Heart left ventricle (tissue), 13 donors: ENCODE data around the gene CMA1.

Experiments used
- POLR2A ChIP-seq, 2 donors: fragments of 450-650 bp; IDR thresholded peaks; one replicate each; pipeline ENCODE4 v1.6.1; 2017; ENCODE audit warnings: antibody characterized with exemption in 2 of 2, mild to moderate bottlenecking in 2 of 2, moderate library complexity in 2 of 2
- TF ChIP-seq, protein P1 (sequence below), 12 donors: fragments of 200-600 bp; sonication (generic) in 4 of 12; IDR thresholded peaks; one replicate each; pipeline versions ENCODE4 v1.5.0 to v1.8.0; 2018 to 2022; ENCODE audit warnings: antibody characterized with exemption in 12 of 12, mild to moderate bottlenecking in 5 of 12
- donor health status: ischemic (EF 13 %, LVEDD 7.1; RV severe dilation, severe dysfunction).
- donor health status: DM: no; HTN: yes; CAD: no.
- donor health status: DM: no; HTN: no; CAD: no.
- donor health status: ischemic (EF 25% LVEDD 6.9; RV normal size, moderate dysfunction).
- donor health status: ischemic (EF 25% LVEDD 5.7; RV mildly dilated, moderate dysfunction).
- donor health status: ischemic (EF 35%, LVEDD 5.7; RV mildly dilated, moderate dysfunction).
- donor health status: nonischemic (EF 11% LVEDD 7.7; RV severe dilation, severe dysfunction).
- donor health status: DM: yes; HTN: yes; CAD: no.
- donor health status: PGD.
- donor health status: ischemic (EF 29% LVEDD 5.4; RV normal size, mild dysfunction).
- donor health status: nonischemic (EF 23%, LVEDD 6.1; RV moderate dilation, normal function).

DNA sequence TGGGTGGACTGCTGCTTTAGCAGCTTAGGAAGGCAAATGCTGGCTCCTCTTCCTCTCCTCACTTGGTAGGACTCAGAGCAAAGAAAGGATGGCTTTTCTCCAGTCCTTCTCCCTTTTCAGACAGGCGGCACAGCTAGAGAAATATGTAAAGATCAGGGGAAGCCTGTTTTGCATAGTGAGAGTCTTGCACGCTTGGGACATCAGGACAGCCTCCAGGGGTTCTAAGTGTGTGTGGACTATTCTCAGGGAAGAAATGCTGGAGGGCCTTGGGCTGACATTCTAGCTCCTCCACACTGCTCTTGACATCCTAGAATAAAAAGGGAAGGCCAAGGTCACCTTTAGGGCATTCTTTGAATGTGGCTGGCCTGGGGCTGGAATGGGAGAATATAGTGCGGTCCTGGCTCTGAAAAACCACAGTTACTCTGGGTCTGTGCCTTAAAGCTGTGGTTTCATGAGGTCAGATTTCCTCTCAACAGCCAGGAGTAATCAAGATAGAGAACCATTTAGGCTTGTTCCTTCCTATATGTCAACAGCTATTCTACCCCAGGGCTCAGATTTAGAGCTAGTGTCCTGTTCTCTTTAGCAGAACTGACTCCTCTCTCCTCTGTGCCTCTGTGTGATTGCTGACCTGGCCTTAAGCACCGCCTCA is 24.3 kb downstream of the CMA1 start:
- no peak for TF ChIP-seq POLR2A (IDR thresholded peaks at IDR 0.05)
- TF ChIP-seq, protein P1, sequence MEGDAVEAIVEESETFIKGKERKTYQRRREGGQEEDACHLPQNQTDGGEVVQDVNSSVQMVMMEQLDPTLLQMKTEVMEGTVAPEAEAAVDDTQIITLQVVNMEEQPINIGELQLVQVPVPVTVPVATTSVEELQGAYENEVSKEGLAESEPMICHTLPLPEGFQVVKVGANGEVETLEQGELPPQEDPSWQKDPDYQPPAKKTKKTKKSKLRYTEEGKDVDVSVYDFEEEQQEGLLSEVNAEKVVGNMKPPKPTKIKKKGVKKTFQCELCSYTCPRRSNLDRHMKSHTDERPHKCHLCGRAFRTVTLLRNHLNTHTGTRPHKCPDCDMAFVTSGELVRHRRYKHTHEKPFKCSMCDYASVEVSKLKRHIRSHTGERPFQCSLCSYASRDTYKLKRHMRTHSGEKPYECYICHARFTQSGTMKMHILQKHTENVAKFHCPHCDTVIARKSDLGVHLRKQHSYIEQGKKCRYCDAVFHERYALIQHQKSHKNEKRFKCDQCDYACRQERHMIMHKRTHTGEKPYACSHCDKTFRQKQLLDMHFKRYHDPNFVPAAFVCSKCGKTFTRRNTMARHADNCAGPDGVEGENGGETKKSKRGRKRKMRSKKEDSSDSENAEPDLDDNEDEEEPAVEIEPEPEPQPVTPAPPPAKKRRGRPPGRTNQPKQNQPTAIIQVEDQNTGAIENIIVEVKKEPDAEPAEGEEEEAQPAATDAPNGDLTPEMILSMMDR (IDR thresholded peaks at IDR 0.05) = no peak
